Measurements from ENCODE around the gene ADSL.

ADSL gene

GRCh38 chr22:40308999-40309573 lies 37.2 kb upstream of the ADSL start:
- peak; percentile 54 for ATAC-seq
- no peak for TF ChIP-seq POU6F1 (CRISPR knock-in tag; IDR thresholded peaks at IDR 0.05; ENCODE audit: borderline replicate concordance, low read depth)
- no peak for TF ChIP-seq ZFP30 (CRISPR knock-in tag; IDR thresholded peaks at IDR 0.05)
- no peak for TF ChIP-seq OSR1 (CRISPR knock-in tag; IDR thresholded peaks at IDR 0.05)
- TF ChIP-seq PATZ1 (CRISPR knock-in tag; IDR thresholded peaks at IDR 0.05; ENCODE audit: borderline replicate concordance) = no peak
- TF ChIP-seq TSHZ2 (CRISPR knock-in tag; IDR thresholded peaks at IDR 0.05) = no peak

GRCh38 chr22:40309631-40310030 lies 36.7 kb upstream of the ADSL start:
- ATAC-seq = peak; percentile 21; the same call in 2 of the 3 replicates
- no peak for TF ChIP-seq CSDC2 (CRISPR knock-in tag; IDR thresholded peaks at IDR 0.05)
- TF ChIP-seq OSR1 (CRISPR knock-in tag; IDR thresholded peaks at IDR 0.05) = no peak
- TF ChIP-seq CSRNP3 (CRISPR knock-in tag; IDR thresholded peaks at IDR 0.05) = no peak
- TF ChIP-seq RARB (CRISPR knock-in tag; IDR thresholded peaks at IDR 0.05) = no peak
- no peak for TF ChIP-seq ZNF8 (CRISPR knock-in tag; IDR thresholded peaks at IDR 0.05)
- no peak for TF ChIP-seq CREB5 (CRISPR knock-in tag; IDR thresholded peaks at IDR 0.05; ENCODE audit: low read depth)
- TF ChIP-seq ZFP30 (CRISPR knock-in tag; IDR thresholded peaks at IDR 0.05) = no peak
- TF ChIP-seq TCF4 (CRISPR knock-in tag; IDR thresholded peaks at IDR 0.05; ENCODE audit: borderline replicate concordance) = no peak
- TF ChIP-seq ARNTL (CRISPR knock-in tag; IDR thresholded peaks at IDR 0.05; ENCODE audit: borderline replicate concordance, low read depth) = no peak
- TF ChIP-seq GLIS3 (CRISPR knock-in tag; IDR thresholded peaks at IDR 0.05) = no peak
- no peak for TF ChIP-seq TOX (CRISPR knock-in tag; IDR thresholded peaks at IDR 0.05; ENCODE audit: borderline replicate concordance)
- no peak for TF ChIP-seq ESRRG (CRISPR knock-in tag; IDR thresholded peaks at IDR 0.05)
- TF ChIP-seq PPARA (CRISPR knock-in tag; IDR thresholded peaks at IDR 0.05; ENCODE audit: borderline replicate concordance) = no peak
- no peak for TF ChIP-seq SNAI2 (CRISPR knock-in tag; IDR thresholded peaks at IDR 0.05)
- no peak for TF ChIP-seq TSHZ2 (CRISPR knock-in tag; IDR thresholded peaks at IDR 0.05)
- no peak for TF ChIP-seq ZNF565 (CRISPR knock-in tag; conservative IDR thresholded peaks at IDR 0.05; ENCODE audit: low read depth)
- TF ChIP-seq BACH2 (CRISPR knock-in tag; IDR thresholded peaks at IDR 0.05; ENCODE audit: borderline replicate concordance) = no peak
- no peak for TF ChIP-seq ZNF70 (CRISPR knock-in tag; IDR thresholded peaks at IDR 0.05)
- TF ChIP-seq ISL1 (CRISPR knock-in tag; IDR thresholded peaks at IDR 0.05) = no peak
- no peak for TF ChIP-seq POU6F1 (CRISPR knock-in tag; IDR thresholded peaks at IDR 0.05; ENCODE audit: borderline replicate concordance, low read depth)
